Measurements from ENCODE around the gene LYPD4. TPM values are rescaled to one million over a fixed set of nuclear protein-coding genes. Genes with fewer than 3 reads are reported as not detected.

The LYPD4 gene
- total RNA-seq, 1 donor from 2014 or later, result not detected

GRCh38 chr19:41861116-41861768 is 16.8 kb upstream of the LYPD4 start:
- peak overlapping the region; percentile 93 for H3K27ac Mint-ChIP-seq (ENCODE audit: unreplicated experiment)
- peaks cover 50% of the 10 kb centered on the region for H3K4me1 Mint-ChIP-seq (ENCODE audit: low read depth)
- no peak for TF ChIP-seq CTCF (IDR thresholded peaks at IDR 0.05)
- no peaks in the 10 kb centered on the region for H3K9me3 Mint-ChIP-seq (ENCODE audit: low read depth)
- H3K4me3 Mint-ChIP-seq (ENCODE audit: unreplicated experiment), result peak overlapping the region; percentile 96
- DNase-seq (ENCODE audit: low spot score), result no peak
- no peaks in the 10 kb centered on the region for H3K27me3 Mint-ChIP-seq (ENCODE audit: low read depth)
- H3K36me3 Mint-ChIP-seq (ENCODE audit: low read depth), result peaks cover 40% of the 10 kb centered on the region

- Mint-ChIP-seq H3K4me1 (ENCODE audit: low read depth) (peaks cover 48% of the 10 kb centered on the region), H3K36me3 (ENCODE audit: low read depth) (peaks cover 39% of the 10 kb centered on the region), H3K27ac (ENCODE audit: unreplicated experiment) (peak overlapping the region; percentile 93), H3K27me3 (ENCODE audit: low read depth) (peaks cover 3% of the 10 kb centered on the region), H3K9me3 (ENCODE audit: low read depth) (no peaks in the 10 kb centered on the region), H3K4me3 (ENCODE audit: unreplicated experiment) (peak overlapping the region; percentile 96)
- TF ChIP-seq CTCF (IDR thresholded peaks at IDR 0.05), result no peak
- no peak for DNase-seq (ENCODE audit: low spot score)
Measured at GRCh38 chr19:41860419-41861115, 16.1 kb upstream of the LYPD4 start.

DNA sequence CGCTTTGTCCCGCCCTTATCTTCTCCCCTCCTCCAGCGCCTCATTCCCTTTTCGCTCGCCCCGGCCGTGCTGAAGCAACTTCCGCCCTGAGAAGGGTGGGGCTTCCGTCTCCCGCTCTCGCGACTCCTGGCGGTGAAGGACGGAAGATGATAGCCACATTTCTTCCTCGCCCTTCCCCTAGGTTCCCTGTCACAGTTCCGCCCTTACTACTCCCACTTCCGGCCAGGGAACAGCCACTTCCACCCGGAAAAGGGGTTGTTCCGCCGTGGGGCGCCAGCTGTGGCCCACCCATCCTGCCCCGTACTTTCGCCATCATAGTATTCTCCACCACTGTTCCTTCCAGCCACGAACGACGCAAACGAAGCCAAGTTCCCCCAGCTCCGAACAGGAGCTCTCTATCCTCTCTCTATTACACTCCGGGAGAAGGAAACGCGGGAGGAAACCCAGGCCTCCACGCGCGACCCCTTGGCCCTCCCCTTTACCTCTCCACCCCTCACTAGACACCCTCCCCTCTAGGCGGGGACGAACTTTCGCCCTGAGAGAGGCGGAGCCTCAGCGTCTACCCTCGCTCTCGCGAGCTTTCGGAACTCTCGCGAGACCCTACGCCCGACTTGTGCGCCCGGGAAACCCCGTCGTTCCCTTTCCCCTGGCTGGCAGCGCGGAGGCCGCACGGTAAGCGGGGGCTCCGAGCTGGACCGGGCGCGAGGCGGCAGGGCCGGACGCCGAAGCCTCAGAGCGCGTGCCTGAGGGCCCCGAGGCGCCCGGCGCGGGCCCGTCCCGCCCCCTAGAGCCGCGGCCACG is 15.3 kb upstream of the LYPD4 start, which contains the start of gene RPS19:
TSS of gene RPS19 (plus strand) at position 638 of the 801 bp plus-strand sequence. CDS start 520 bp downstream, outside the sequence.
- peak; percentile 98 for DNase-seq (ENCODE audit: low spot score)
- H3K4me3 Mint-ChIP-seq (ENCODE audit: unreplicated experiment), result peak within 1 kb of the TSS; percentile 96
- TF ChIP-seq CTCF (IDR thresholded peaks at IDR 0.05), result peak; percentile 78
- no peaks in the 10 kb centered on the region for H3K9me3 Mint-ChIP-seq (ENCODE audit: low read depth)
- H3K27me3 Mint-ChIP-seq (ENCODE audit: low read depth), result peaks cover 9% of the 10 kb centered on the region
- H3K4me1 Mint-ChIP-seq (ENCODE audit: low read depth), result peaks cover 45% of the 10 kb centered on the region
- H3K27ac Mint-ChIP-seq (ENCODE audit: unreplicated experiment), result peak within 1 kb of the TSS; percentile 99
- H3K36me3 Mint-ChIP-seq (ENCODE audit: low read depth), result peaks cover 36% of the 10 kb centered on the region

DNA sequence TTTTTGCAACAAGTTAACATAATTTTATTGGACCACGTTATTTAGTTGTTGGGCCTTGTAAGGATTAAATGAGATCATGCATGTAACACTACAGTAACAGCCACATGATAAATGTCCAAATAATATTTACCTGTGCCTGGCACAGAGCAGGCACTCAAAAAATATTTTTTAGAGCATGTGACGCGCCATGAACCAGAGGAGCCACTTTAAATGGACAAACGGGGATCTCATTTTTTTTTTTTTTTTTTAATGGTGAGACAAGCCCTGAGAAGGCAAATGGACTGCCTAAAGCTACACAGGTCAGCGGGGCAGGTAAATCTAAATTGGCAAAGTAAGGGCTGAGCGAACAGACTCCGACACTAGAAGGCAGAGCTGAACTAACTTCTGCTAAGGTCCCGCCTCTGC is 14.7 kb upstream of the LYPD4 start:
- Mint-ChIP-seq H3K36me3 (ENCODE audit: low read depth) (peaks cover 30% of the 10 kb centered on the region), H3K27ac (ENCODE audit: unreplicated experiment) (peak overlapping the region; percentile 99), H3K27me3 (ENCODE audit: low read depth) (peaks cover 15% of the 10 kb centered on the region), H3K4me3 (ENCODE audit: unreplicated experiment) (peak overlapping the region; percentile 96), H3K9me3 (ENCODE audit: low read depth) (no peaks in the 10 kb centered on the region), H3K4me1 (ENCODE audit: low read depth) (peaks cover 39% of the 10 kb centered on the region)
- peak; percentile 51 for DNase-seq (ENCODE audit: low spot score)
- no peak for TF ChIP-seq CTCF (IDR thresholded peaks at IDR 0.05)

- no peaks in the 10 kb centered on the region for H3K36me3 Mint-ChIP-seq (ENCODE audit: low read depth)
- no peaks in the 10 kb centered on the region for H3K4me1 Mint-ChIP-seq (ENCODE audit: low read depth)
- no peaks in the 10 kb centered on the region for H3K9me3 Mint-ChIP-seq (ENCODE audit: low read depth)
- no peak for TF ChIP-seq CTCF (IDR thresholded peaks at IDR 0.05)
- H3K27ac Mint-ChIP-seq (ENCODE audit: unreplicated experiment), result no peak overlapping the region
- H3K27me3 Mint-ChIP-seq (ENCODE audit: low read depth), result peaks cover 54% of the 10 kb centered on the region
- DNase-seq (ENCODE audit: low spot score), result peak; percentile 30
- no peak overlapping the region for H3K4me3 Mint-ChIP-seq (ENCODE audit: unreplicated experiment)
Measured at GRCh38 chr19:41853768-41854167, 9.3 kb upstream of the LYPD4 start.
